Fibroblast of the aortic adventitia (primary cell): ENCODE data around the gene CECR2. TPM values are rescaled to one million over a fixed set of nuclear protein-coding genes. Genes with fewer than 3 reads are reported as not detected.
"Not testable (repeated sequence)": the region's sequence is repeated elsewhere in the genome, so short reads cannot be mapped to it uniquely, and the experiment has no call there.

ENCODE experiments used
- DNase-seq: peaks from one replicate; pipeline ENCODE4 v3.0.0-alpha.2; 2010; ENCODE audit warnings: low read depth
- H3K4me3 ChIP-seq: 2 replicates; pipeline ENCODE4 v1.5.1; 2011; ENCODE audit warnings: low read depth, mild to moderate bottlenecking, control low read depth, low read length, moderate library complexity
- total RNA-seq: library from RNA; depleted of rRNA; stranded (reverse); fragments of >200 nt; gene quantifications from 2 replicates; pipeline ENCODE4 v1.2.3, GENCODE V29; 2012; ENCODE audit warnings: low replicate concordance
- TF ChIP-seq, protein P1 (sequence below): IDR thresholded peaks from 2 replicates; pipeline ENCODE4 v1.5.1; 2011; ENCODE audit warnings: mild to moderate bottlenecking, low read length, control low read depth, inconsistent platforms; ENCODE audit not compliant: insufficient read depth

CECR2 gene
- total RNA-seq, 1 donor: not detected

DNA sequence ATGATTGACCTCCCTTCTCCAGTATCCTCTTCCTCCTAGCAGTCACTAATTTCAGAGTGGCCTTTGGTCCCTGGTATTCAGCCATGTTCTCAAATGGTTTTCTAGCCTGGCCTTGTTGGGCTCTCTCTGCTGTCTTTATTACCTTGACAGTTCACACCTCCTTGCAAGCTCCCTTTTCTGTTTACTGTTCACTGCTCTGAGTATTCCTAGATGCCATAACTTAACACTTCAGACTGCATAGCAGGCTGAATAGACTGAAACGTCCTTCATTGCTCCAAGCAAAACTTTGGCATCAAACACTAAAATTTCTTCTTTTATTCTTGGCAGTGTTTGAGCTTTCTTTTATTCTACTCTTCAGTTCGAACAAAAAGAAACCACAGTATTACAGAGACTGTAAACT is 144.4 kb downstream of the CECR2 start:
- no peak overlapping the region for H3K4me3 ChIP-seq
- TF ChIP-seq, protein P1, sequence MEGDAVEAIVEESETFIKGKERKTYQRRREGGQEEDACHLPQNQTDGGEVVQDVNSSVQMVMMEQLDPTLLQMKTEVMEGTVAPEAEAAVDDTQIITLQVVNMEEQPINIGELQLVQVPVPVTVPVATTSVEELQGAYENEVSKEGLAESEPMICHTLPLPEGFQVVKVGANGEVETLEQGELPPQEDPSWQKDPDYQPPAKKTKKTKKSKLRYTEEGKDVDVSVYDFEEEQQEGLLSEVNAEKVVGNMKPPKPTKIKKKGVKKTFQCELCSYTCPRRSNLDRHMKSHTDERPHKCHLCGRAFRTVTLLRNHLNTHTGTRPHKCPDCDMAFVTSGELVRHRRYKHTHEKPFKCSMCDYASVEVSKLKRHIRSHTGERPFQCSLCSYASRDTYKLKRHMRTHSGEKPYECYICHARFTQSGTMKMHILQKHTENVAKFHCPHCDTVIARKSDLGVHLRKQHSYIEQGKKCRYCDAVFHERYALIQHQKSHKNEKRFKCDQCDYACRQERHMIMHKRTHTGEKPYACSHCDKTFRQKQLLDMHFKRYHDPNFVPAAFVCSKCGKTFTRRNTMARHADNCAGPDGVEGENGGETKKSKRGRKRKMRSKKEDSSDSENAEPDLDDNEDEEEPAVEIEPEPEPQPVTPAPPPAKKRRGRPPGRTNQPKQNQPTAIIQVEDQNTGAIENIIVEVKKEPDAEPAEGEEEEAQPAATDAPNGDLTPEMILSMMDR: no peak
- DNase-seq: no peak

GRCh38 chr22:17514084-17514483 is 144.8 kb downstream of the CECR2 start:
- DNase-seq: no peak
- no peak overlapping the region for H3K4me3 ChIP-seq
- TF ChIP-seq, protein P1: no peak

- no peak for DNase-seq
- TF ChIP-seq, protein P1: no peak
- no peak overlapping the region for H3K4me3 ChIP-seq
Measured at GRCh38 chr22:17518406-17518805, 149.1 kb downstream of the CECR2 start.

GRCh38 chr22:17521971-17522370 is 152.7 kb downstream of the CECR2 start:
- not testable (repeated sequence) for H3K4me3 ChIP-seq, DNase-seq

GRCh38 chr22:17523925-17524324 is 154.7 kb downstream of the CECR2 start:
- no peak overlapping the region for H3K4me3 ChIP-seq
- no peak for DNase-seq
- TF ChIP-seq, protein P1: no peak

GRCh38 chr22:17536269-17536668 is 167.0 kb downstream of the CECR2 start:
- H3K4me3 ChIP-seq: no peak overlapping the region
- peak; percentile 20 for DNase-seq
- TF ChIP-seq, protein P1: no peak

DNA sequence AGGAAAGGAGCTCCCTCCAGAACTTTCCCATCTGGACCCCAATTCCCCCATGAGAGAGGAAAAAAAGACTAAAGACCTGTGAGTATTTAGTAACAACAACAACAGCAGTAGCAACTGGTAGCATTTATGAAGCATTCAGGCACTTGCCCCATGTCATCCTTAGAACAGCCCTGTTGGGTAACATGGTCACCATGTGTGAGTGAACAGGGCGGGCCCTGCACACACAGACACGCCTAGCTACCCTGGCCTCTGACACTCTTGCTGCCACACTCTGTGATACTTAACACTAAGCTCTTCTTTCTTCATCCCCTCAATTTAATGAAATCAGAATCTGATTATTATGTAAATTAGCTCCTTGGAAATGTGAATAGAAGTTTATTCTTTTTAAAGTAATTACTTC is 167.9 kb downstream of the CECR2 start:
- no peak for DNase-seq
- no peak overlapping the region for H3K4me3 ChIP-seq
- TF ChIP-seq, protein P1: no peak
